MV-4-11 (cell line): ENCODE measurements around the gene TMEM139.
A peak's percentile ranks its signal among the peaks of the same experiment; 100 is the strongest.
"Not testable (repeated sequence)": the region's sequence is repeated elsewhere in the genome, so short reads cannot be mapped to it uniquely, and the experiment has no call there.

Experiments
- DNase-seq: peaks from one replicate; lab custom pipeline; 2025; lab: John Stamatoyannopoulos, UW

The TMEM139 gene

GRCh38 chr7:143259765-143260164 lies 25.0 kb upstream of the TMEM139 start:
- no peak for DNase-seq

- no peak for DNase-seq
These were observed 22.9 kb upstream of the TMEM139 start for GRCh38 chr7:143261901-143262300.

GRCh38 chr7:143263266-143264195 lies 21.2 kb upstream of the TMEM139 start, which contains the start of gene GSTK1:
Gene GSTK1 (plus strand): TSS chr7:143263441. CDS start chr7:143263514, 73 bp downstream.
- DNase-seq = peak; percentile 64

- not testable (repeated sequence) for DNase-seq
These were observed 20.6 kb upstream of the TMEM139 start for GRCh38 chr7:143264196-143264568.

- DNase-seq = no peak
These were observed 19.6 kb upstream of the TMEM139 start for GRCh38 chr7:143265017-143265693.

GRCh38 chr7:143269251-143269650 lies 15.5 kb upstream of the TMEM139 start:
- DNase-seq = no peak

GRCh38 chr7:143271240-143271639 lies 13.5 kb upstream of the TMEM139 start:
- DNase-seq = no peak

- DNase-seq = no peak
These were observed 11.9 kb upstream of the TMEM139 start for GRCh38 chr7:143272871-143273270.

GRCh38 chr7:143279186-143280098 lies 5.3 kb upstream of the TMEM139 start:
- DNase-seq = no peak

GRCh38 chr7:143280160-143280559 lies 4.6 kb upstream of the TMEM139 start:
- DNase-seq = no peak

- DNase-seq = no peak
These were observed 4.2 kb upstream of the TMEM139 start for GRCh38 chr7:143280566-143280965.

- no peak for DNase-seq
These were observed 3.2 kb upstream of the TMEM139 start for GRCh38 chr7:143281529-143281928.

GRCh38 chr7:143282124-143282523 lies 2.6 kb upstream of the TMEM139 start:
- no peak for DNase-seq

- no peak for DNase-seq
These were observed 1.4 kb upstream of the TMEM139 start for GRCh38 chr7:143283381-143283780.

- DNase-seq = no peak
These were observed 666 bp downstream of the TMEM139 start for GRCh38 chr7:143285470-143285778.

GRCh38 chr7:143285806-143286521 lies 1.2 kb downstream of the TMEM139 start:
- no peak for DNase-seq

- no peak for DNase-seq
These were observed 1.7 kb downstream of the TMEM139 start for GRCh38 chr7:143286522-143286890.

GRCh38 chr7:143287339-143287934 lies 2.7 kb downstream of the TMEM139 start:
- no peak for DNase-seq

GRCh38 chr7:143287935-143288826 lies 3.4 kb downstream of the TMEM139 start, which contains the start of gene CASP2:
Gene CASP2 (plus strand): TSS chr7:143288351. CDS start chr7:143288456, 105 bp downstream.
- DNase-seq = peak; percentile 96

- DNase-seq = no peak
These were observed 4.1 kb downstream of the TMEM139 start for GRCh38 chr7:143288836-143289235.
